Lung microvascular endothelial cell (primary cell): ENCODE results near the gene HMGXB3. TPM values are rescaled to one million over a fixed set of nuclear protein-coding genes. Genes with fewer than 3 reads are reported as not detected.

ENCODE experiments used
- DNase-seq, 2 donors: peaks; one replicate each; pipeline versions ENCODE4 v3.0.0 to v3.0.0-alpha.2; 2010; ENCODE audit warnings: low read depth in 2 of 2
- total RNA-seq: library from RNA; depleted of rRNA; stranded (reverse); fragments of >200 nt; gene quantifications from 2 replicates; pipeline ENCODE4 v1.2.1, GENCODE V29; 2014

Gene HMGXB3
- total RNA-seq, 1 donor from 2014 or later, result 29.8 TPM

DNA sequence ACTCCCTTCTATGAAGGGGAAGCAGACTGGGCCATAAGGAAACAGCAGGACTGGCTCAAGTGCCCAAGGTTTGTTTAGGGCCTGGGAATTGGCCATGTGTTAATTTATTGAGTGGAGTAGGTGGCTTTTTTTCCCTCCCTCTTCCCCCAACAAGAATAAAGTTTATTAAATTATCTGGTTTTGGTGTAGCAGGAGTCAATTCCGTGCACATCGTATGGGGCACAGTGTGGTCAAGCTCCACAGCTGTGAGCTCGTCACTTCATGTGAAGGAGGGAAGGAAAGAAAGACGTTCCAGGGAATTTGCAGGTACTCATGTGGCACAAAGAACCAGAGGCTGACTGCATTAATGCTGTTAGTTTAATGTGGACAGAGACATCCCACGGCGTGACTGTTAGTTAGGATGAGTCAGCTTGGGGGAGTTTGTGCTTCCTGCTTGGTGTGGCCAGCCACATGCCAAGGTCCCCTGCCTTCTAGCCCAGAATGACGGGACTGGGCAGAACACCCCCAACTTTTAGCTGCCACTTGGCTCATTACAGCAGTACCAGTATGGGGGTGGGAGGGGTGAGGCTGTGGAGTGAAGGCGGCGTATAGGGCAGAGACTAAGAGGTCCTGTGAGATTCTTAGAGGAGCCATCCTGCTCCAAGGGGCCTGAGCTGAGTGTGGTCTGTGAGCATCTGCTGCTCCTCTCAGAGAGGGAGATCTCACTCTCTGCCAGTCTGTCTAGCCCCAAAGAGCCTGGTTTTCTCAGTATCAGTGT is 52.6 kb downstream of the HMGXB3 start:
- DNase-seq, result peak; percentile 65 to 77

DNA sequence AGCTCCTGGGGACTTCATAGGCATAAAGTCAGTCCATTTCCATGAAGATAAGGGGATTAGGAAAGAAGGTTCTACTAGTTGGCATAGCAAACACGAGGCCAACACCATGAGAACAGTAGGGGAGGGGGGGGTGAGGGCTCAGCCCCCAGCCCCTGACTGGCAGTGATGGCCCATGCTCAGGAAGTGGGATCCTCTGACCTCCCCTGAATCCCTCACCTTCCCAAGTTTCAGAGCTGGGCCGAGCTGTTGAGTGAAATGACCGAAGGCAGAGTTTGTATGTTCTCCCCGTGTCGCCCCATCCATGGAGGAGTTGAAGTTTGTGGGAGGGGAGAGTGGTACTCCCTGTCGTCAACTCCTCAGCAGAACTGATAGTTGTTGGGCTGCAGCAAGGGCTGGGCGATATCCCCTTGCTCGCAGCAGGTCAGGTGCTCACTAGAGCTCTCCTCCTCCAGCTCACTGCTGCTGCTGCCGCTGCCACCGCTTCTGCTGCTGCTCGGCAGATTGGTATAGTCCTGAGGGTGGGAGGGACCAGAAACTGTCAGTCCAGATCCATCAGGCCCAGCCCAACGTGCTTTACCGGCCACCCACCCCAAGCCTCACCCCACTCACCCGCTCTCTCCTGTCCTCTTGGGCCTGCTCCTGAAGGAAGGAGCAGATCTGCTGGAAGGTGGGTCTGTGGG is 53.3 kb downstream of the HMGXB3 start:
- no peak for DNase-seq

GRCh38 chr5:150054569-150054968 is 54.0 kb downstream of the HMGXB3 start:
- no peak for DNase-seq

- DNase-seq, result no peak
Measured at GRCh38 chr5:150055326-150056074, 55.0 kb downstream of the HMGXB3 start.

DNA sequence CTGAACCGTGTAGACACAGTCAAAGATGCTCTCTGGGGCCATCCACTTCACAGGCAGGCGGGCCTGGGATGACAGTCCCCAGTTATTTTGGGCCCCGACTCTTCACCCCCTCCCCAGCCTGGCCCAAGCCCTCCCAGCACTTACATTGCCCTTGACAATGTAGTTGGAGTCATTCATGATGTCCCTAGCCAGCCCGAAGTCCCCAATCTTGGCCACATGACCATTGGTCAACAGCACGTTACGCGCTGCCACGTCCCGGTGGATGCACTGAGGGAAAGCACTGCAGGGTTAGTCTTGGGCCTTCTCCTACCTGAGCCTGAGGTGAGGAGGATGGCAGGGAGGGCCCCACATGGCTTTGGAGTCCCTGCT is 55.5 kb downstream of the HMGXB3 start:
- DNase-seq, result no peak

GRCh38 chr5:150057052-150057451 is 56.5 kb downstream of the HMGXB3 start:
- no peak for DNase-seq

DNA sequence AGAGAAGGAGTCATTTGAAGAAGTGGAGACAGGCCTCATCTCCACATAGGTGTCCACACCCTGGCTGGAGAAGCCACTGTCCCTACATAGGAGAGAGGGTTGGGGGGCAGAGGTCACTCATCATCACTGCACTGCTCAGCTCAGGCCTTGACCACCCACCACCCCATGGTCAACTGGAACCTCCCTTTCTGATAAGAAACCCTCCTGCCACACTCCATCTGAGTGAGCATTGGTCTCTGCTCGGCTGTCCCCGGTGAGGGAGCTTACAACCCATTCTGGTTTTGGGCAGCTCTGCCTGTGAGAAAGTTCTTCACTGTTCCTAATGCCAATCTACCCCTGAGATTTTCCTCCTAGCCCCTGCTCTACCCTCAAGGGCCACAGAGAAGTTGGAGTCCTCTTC is 57.0 kb downstream of the HMGXB3 start:
- DNase-seq, result no peak

- DNase-seq, result no peak
Measured at GRCh38 chr5:150057996-150058395, 57.5 kb downstream of the HMGXB3 start.

DNA sequence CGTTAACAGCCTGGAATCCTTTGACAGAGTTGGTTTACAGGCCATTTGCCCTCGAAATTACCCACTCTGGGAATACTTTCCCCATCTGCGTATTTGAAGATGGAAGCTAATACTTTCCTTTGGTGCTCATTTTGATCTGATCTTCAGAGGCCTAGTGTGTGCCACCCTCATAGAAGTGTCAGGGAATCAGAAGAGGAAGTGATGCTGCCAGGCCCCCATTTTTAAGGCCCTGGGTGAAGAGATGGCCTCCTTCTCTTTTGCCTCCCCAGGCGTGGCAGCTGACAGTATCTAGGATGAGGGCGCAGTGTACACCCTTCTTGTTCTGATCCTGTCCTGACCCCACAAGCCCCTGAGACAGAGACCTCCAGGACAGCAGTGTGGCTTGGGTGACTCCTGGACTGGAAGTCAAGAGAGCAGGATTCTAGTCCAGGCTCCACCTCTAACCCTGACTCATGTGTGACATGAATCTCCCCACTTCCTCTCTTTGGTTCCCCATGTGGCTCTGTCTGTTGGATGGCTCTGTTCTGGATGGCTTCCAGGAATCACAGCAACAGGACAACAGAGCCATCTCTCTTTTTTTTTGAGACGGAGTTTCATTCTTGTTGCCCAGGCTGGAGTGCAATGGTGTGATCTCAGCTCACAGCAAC is 58.1 kb downstream of the HMGXB3 start:
- DNase-seq, result peak; percentile 64 to 88

GRCh38 chr5:150059623-150060022 is 59.1 kb downstream of the HMGXB3 start:
- DNase-seq, result no peak

GRCh38 chr5:150060471-150060870 is 59.9 kb downstream of the HMGXB3 start:
- no peak for DNase-seq

GRCh38 chr5:150061538-150061995 is 61.0 kb downstream of the HMGXB3 start:
- no peak for DNase-seq

DNA sequence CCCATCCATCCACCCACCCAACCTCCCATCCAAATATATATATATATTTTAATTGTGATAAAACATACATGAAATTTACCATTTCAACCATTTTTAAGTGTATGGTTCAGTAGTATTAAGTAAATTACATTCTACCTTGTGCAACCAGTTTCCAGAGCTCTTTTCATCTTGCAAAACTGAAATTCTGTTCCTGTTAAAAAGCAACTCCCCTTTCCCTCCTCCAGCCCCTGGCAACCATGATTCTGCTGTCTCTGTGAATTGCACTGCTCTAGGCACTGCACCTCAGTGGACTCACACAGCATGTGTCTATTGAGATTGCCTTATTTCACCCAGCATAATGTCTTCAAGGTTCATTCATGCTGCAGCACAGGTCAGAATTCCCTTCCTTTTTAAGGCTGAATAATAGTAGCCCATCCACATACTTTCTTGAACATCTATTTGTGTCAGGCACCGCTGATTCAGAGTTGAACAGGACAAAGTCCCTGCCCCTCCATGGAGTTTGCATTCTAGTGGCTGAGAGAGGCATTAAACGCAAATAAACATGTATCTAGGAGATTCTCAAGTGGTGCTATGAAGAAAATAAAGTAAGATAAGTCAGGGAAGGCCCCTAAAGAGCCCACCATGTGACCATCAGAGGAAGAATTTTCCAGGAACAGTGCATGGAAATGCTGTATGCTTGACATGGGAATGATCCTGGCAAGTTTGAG is 61.8 kb downstream of the HMGXB3 start:
- DNase-seq, result no peak

DNA sequence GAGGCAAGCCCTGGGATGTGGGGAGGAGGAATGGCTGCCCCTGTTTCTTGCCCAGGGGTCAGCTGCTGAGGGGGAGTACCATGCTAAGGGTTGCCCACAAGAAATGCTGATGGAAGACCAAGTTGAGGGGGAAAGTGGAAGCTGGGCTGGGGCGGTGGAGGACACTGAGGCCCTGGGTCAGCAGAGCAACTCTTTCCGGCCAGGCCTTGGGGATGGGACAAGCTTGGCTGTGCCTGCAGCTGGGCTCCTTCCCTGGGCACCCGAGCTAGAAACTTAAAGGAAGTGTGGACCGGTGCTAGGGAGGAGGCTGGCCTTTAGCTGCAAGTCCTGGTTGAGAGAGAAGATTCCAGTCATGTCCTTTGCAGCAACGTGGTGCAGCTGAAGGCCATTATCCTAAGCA is 63.1 kb downstream of the HMGXB3 start:
- no peak for DNase-seq

DNA sequence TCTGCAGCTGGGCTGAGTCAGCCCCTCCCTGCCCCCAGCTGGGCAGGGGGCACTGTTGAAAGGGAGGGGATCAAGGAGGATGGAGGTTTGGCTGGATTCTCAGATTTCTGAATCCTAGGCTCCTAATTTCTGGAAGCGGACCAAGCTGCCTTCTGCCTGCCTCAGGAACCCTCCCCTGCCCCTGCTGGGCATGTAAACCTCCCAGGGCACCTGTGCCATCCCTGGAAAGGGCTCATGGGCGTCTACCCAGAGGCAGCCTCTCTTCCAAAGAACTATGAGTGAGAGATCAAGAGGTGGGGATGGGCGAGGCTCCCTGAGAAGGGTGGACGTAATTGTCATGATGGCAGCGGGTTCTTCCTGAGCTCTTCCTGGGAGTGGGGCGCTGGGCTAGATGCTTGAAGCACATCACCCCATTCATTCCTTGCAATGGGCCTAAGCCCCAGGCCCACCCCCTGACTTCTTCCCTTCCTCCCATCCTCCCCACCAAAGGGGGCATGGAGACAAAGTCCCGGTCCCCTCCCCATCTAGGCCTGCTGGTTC is 64.2 kb downstream of the HMGXB3 start:
- no peak for DNase-seq

GRCh38 chr5:150065346-150065745 is 64.8 kb downstream of the HMGXB3 start:
- peak in 1 of 2 donors; percentile 49 for DNase-seq

DNA sequence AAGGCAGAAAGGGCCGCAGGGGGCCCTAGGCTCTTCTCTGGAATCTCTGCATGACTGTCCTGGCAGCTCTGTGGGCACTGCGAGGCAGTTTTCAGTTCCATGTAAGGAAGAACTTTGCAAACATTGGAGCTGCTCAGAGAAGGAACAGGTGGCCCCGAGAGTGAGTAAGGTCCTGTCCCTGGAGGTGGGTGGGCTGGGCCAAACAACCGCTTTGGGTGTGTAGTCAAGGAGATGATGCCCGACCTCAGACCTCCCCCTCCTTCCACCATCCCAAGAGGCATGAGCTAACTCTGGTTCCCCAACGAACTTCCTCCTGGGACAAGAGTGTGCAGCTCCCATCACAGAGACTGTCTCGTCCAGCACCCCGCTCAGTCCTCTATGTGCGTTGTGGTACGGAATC is 65.3 kb downstream of the HMGXB3 start:
- no peak for DNase-seq

DNA sequence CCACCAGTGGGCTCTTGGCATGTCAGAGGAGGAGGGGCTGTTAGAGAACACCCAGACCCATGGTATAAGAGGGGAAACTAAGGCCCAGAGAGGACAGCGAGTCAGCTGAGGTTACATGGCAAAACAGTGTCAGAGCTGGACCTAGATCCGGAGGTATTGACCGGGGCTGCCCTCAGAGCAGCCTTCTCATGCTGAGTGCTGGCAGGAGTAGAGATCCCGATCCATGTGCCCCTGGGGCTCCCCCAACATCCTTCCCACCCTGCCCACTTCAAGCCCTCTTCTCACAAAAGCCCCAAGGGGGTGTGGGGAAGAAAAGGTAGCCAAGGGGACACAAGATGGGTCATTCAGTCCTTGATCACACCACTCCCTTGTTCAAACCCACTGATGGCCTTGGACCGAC is 65.9 kb downstream of the HMGXB3 start:
- DNase-seq, result no peak

GRCh38 chr5:150066901-150067396 is 66.4 kb downstream of the HMGXB3 start:
- peak in 1 of 2 donors; percentile 70 for DNase-seq

DNA sequence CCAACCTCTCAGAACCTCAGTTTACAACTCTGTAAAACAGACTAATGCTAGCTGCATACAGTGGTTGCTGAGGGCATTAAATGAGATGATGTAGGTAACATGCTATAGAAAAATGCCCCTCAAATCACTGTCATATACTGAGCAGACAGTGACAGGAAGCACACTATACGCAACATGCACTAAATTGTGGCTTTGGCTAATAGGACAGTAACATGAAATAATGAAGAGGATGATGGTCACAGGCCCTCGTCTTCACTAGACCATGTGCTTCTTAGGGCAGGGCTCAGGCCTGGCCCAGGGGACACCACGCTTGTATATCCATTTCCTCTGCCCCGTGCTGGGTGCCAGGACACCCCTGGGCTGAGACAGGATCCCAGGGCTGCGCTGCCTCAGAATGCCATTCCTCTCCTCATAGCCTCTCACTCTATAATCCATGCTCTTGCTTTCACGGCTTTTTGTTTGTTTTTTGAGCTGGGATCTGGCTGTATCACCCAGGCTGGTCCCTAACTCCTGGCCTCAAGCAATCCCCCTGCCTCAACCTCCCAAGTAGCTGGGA is 66.9 kb downstream of the HMGXB3 start:
- DNase-seq, result no peak
